ENCODE data around the gene LRRC4B. TPM values are rescaled to one million over a fixed set of nuclear protein-coding genes. Genes with fewer than 3 reads are reported as not detected.

The LRRC4B gene
- total RNA-seq, 4 donors from 2014 or later, result 0.24 to 1.0 (median 0.81) TPM

DNA sequence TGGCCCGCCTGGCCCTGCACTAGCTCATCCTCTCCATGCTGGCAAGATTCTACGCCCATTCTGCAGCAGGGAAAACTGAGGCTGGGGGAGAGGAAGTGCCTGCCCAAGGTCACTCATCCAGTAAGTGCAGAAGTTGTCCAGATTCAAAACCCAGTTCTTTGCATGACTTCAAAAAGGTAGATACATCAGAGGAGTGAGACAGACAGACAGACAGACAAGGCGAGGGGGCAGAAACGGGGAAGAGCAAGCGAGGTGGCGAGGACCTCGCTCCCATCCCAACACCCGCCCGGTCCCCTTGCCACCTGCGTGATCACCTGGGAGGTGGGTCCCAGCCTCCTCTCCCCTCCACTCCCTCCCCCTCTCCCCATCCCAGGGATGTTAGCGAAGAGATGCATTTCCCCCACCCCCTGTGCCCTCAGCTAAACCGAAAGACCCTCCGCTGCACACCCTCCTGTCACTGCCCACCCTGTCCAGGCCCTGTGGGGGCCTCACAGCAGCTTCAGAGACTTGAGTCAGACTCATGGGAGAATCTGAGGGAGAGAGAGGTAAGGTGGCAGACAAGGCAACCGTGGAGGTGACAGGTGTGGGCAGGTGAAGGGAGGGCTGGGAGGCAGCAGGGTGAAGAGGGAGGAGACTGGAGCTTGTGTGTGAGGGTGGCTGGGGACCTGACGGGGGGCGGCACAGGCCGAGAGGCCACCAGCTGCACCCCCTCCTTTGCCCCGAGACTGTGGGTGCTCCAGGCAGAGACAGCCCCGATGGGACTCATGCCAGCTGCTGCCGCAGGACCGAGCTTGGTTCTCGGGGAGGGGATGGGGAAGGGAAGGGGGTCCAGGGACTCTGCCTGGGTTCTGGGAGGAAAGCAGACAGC lies 18.9 kb downstream of the LRRC4B start:
- DNase-seq (ENCODE audit: low spot score in 2 of 2), result no peak
- Histone ChIP-seq H3K36me3 (no peaks in the 10 kb centered on the region), H3K27ac (no peak overlapping the region), H3K27me3 (peaks cover 82% of the 10 kb centered on the region), H3K4me3 (no peak overlapping the region), H3K4me1 (peaks cover 2% of the 10 kb centered on the region), H3K9me3 (no peaks in the 10 kb centered on the region)
- TF ChIP-seq POLR2AphosphoS5 (IDR thresholded peaks at IDR 0.05) (no peak), EP300 (IDR thresholded peaks at IDR 0.05) (no peak)
- 63% methylated on average over 21 of the region's 22 CpGs for WGBS

DNA sequence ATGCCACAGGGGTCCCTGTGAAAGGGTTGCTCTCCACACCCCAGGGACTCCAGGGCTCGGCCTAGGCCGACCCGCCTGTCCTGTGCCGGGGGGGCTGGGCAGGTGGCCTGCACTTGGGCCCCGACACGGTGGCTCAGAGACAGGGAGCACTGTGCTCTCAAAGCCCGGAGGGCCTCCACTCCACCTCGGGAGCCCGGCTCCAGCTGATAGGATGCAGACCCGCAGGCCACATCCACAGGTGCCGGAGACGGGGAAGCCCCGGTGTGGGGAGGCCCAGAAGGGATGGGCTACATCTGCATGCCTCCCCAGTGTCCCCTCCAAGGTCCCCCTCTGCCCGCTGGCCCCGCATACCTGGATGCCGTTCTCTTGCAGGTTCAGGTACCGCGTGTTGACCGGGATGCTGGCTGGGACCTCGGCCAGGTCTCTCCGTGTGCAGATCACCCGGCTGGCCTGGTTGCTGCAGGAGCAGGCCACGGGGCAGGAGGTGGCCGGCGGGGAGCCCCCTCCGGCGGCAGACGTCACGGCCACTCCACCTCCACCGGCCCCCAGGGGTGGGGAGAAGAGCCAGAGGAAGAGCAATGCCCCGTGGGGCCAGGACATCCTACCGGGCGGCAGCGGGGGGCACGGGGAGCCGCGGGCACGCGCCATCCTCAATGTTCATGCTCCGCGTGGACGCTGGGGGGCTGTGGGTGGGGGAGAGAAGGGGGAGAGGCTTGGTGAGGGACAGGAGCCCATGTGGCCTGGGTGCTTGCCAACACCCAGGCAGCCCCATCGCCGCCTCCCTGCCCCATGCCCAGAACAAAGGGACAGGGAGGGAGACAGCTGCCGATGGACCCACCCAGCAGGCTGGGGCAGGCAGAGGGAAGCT lies 19.8 kb downstream of the LRRC4B start:
- no peak for DNase-seq (ENCODE audit: low spot score in 2 of 2)
- Histone ChIP-seq H3K27me3 (peaks cover 75% of the 10 kb centered on the region), H3K27ac (no peak overlapping the region), H3K36me3 (no peaks in the 10 kb centered on the region), H3K4me1 (peaks cover 2% of the 10 kb centered on the region), H3K9me3 (no peaks in the 10 kb centered on the region), H3K4me3 (no peak overlapping the region)
- TF ChIP-seq POLR2A (IDR thresholded peaks at IDR 0.05) (no peak), POLR2AphosphoS5 (IDR thresholded peaks at IDR 0.05) (no peak), CTCF (IDR thresholded peaks at IDR 0.05) (no peak), EP300 (IDR thresholded peaks at IDR 0.05) (no peak)
- 78% methylated on average over 14 of the region's 45 CpGs for WGBS

GRCh38 chr19:50547385-50548190 lies 20.6 kb downstream of the LRRC4B start:
- Histone ChIP-seq H3K36me3 (no peaks in the 10 kb centered on the region), H3K4me3 (no peak overlapping the region), H3K27ac (no peak overlapping the region), H3K9me3 (no peaks in the 10 kb centered on the region), H3K27me3 (peaks cover 67% of the 10 kb centered on the region), H3K4me1 (peaks cover 2% of the 10 kb centered on the region)
- DNase-seq (ENCODE audit: low spot score in 2 of 2), result no peak
- 61% methylated on average over 12 of the region's 18 CpGs for WGBS
- TF ChIP-seq EP300 (IDR thresholded peaks at IDR 0.05) (no peak), POLR2AphosphoS5 (IDR thresholded peaks at IDR 0.05) (no peak), POLR2A (IDR thresholded peaks at IDR 0.05) (no peak), CTCF (IDR thresholded peaks at IDR 0.05) (no peak)

GRCh38 chr19:50546527-50547221 lies 21.6 kb downstream of the LRRC4B start:
- Histone ChIP-seq H3K36me3 (no peaks in the 10 kb centered on the region), H3K4me1 (peaks cover 1% of the 10 kb centered on the region), H3K27me3 (peaks cover 58% of the 10 kb centered on the region), H3K9me3 (no peaks in the 10 kb centered on the region), H3K27ac (no peak overlapping the region), H3K4me3 (no peak overlapping the region)
- no peak for TF ChIP-seq POLR2A (IDR thresholded peaks at IDR 0.05)
- no peak for DNase-seq (ENCODE audit: low spot score in 2 of 2)
- 72% methylated on average over 13 of the region's 29 CpGs for WGBS

- 87% methylated on average over 9 of the region's 21 CpGs for WGBS
- Histone ChIP-seq H3K9me3 (no peaks in the 10 kb centered on the region), H3K4me1 (no peaks in the 10 kb centered on the region), H3K27ac (no peak overlapping the region), H3K36me3 (no peaks in the 10 kb centered on the region), H3K27me3 (peaks cover 25% of the 10 kb centered on the region), H3K4me3 (no peak overlapping the region)
- DNase-seq (ENCODE audit: low spot score in 2 of 2), result no peak
- no peak for TF ChIP-seq POLR2AphosphoS5 (IDR thresholded peaks at IDR 0.05)
- TF ChIP-seq CTCF (IDR thresholded peaks at IDR 0.05), result no peak
- TF ChIP-seq POLR2A (IDR thresholded peaks at IDR 0.05), result no peak
- no peak for TF ChIP-seq EP300 (IDR thresholded peaks at IDR 0.05)
These were observed 25.3 kb downstream of the LRRC4B start for GRCh38 chr19:50542943-50543342.
